Calu3 (cell line): ENCODE data around the gene RAB4A. TPM values are rescaled to one million over a fixed set of nuclear protein-coding genes. Genes with fewer than 3 reads are reported as not detected.

Experiments used
- BruUV-seq: library from RNA; stranded (reverse); fragments of 400-500 nt; replicated peaks from 2 replicates; lab custom pipeline; 2021; lab: Mats Ljungman, UMichigan
- CTCF ChIA-PET: fragments of 300-600 bp; sonication (Branson Sonifier 250); formaldehyde crosslinking; loops from one replicate; lab custom pipeline; 2022; ENCODE audit warnings: antibody characterized with exemption; lab: Charles Lee
- DNase-seq: peaks from one replicate; pipeline ENCODE4 v3.0.0; 2022
- H3K27ac Mint-ChIP-seq: one replicate; pipeline ENCODE4 v1.8.0; 2022; ENCODE audit warnings: mixed read lengths; ENCODE audit not compliant: unreplicated experiment
- H3K27me3 Mint-ChIP-seq: one replicate; pipeline ENCODE4 v1.8.0; 2022; ENCODE audit warnings: mixed read lengths; ENCODE audit not compliant: unreplicated experiment
- H3K36me3 Mint-ChIP-seq: one replicate; pipeline ENCODE4 v1.8.0; 2022; ENCODE audit warnings: mild to moderate bottlenecking, moderate library complexity, mixed read lengths; ENCODE audit not compliant: insufficient read depth, unreplicated experiment
- H3K4me1 Mint-ChIP-seq: one replicate; pipeline ENCODE4 v1.8.0; 2022; ENCODE audit warnings: mild to moderate bottlenecking, low read depth, mixed read lengths; ENCODE audit not compliant: unreplicated experiment
- H3K4me3 Mint-ChIP-seq: one replicate; pipeline ENCODE4 v1.8.0; 2022; ENCODE audit warnings: mild to moderate bottlenecking, low read depth, moderate library complexity, mixed read lengths; ENCODE audit not compliant: unreplicated experiment
- H3K9me3 Mint-ChIP-seq: one replicate; pipeline ENCODE4 v1.8.0; 2022; ENCODE audit warnings: low read depth, mixed read lengths; ENCODE audit not compliant: unreplicated experiment
- intact Hi-C: fragments of 100-400 bp; cut with micrococcal nuclease; formaldehyde crosslinking; loops from one replicate; pipeline ENCODE4 v1.10.0; 2022; ENCODE audit not compliant: unreplicated experiment
- total RNA-seq: library from RNA; stranded (reverse); gene quantifications from 2 replicates; pipeline ENCODE4 v1.2.3, GENCODE V29; 2022
- TF ChIP-seq, protein P1 (sequence below): fragments of 200-600 bp; IDR thresholded peaks from one replicate; pipeline ENCODE4 v1.8.0; 2022; ENCODE audit warnings: antibody characterized with exemption; ENCODE audit not compliant: unreplicated experiment

The RAB4A gene
- total RNA-seq, 1 experiment from 2014 or later = 78.7 TPM

DNA sequence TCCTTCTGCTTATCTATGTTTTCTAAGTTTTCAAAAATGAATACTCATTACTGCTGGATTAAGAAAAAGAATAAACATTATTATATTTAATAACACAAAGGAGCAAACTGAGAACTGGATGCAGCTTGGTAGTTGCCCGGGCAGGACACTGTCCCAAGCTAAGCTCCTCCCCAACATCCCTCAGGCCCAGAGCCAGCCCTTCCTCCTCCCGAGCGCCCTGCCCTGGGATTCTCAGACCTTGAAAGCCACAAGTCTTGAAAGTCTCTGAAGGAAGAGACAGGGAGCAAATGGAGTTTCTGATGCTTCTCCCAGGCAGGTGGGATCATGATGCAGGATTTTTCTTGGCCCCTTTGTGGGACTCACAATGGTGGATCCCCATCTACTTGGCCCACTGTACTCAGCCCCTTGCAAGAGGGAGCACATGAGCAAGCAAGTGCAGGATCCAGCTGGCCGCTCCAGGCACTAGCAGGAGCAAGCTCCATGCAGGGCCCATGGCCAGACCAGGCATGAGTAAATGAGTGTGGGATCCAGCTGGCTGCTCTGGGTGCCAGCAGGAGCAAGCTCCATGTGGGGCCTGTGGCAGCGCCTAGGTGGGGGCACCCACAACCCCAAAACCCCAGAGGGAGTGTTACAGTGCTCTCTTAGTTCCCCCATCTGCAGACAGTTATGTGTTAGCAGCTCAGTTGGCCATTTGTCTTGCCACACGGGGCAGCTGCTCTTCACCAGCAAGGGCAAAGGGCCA is 32.1 kb upstream of the RAB4A start:
- CTCF ChIA-PET = no interaction called here
- no peak overlapping the region for H3K4me3 Mint-ChIP-seq
- no peaks in the 10 kb centered on the region for H3K36me3 Mint-ChIP-seq
- intact Hi-C loops = no loop called here
- no peak overlapping the region for H3K27ac Mint-ChIP-seq
- DNase-seq = no peak
- H3K27me3 Mint-ChIP-seq = no peaks in the 10 kb centered on the region
- H3K4me1 Mint-ChIP-seq = no peaks in the 10 kb centered on the region
- no peaks in the 10 kb centered on the region for H3K9me3 Mint-ChIP-seq
- TF ChIP-seq, protein P1, sequence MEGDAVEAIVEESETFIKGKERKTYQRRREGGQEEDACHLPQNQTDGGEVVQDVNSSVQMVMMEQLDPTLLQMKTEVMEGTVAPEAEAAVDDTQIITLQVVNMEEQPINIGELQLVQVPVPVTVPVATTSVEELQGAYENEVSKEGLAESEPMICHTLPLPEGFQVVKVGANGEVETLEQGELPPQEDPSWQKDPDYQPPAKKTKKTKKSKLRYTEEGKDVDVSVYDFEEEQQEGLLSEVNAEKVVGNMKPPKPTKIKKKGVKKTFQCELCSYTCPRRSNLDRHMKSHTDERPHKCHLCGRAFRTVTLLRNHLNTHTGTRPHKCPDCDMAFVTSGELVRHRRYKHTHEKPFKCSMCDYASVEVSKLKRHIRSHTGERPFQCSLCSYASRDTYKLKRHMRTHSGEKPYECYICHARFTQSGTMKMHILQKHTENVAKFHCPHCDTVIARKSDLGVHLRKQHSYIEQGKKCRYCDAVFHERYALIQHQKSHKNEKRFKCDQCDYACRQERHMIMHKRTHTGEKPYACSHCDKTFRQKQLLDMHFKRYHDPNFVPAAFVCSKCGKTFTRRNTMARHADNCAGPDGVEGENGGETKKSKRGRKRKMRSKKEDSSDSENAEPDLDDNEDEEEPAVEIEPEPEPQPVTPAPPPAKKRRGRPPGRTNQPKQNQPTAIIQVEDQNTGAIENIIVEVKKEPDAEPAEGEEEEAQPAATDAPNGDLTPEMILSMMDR = no peak
- no TSS peak for BruUV-seq

DNA sequence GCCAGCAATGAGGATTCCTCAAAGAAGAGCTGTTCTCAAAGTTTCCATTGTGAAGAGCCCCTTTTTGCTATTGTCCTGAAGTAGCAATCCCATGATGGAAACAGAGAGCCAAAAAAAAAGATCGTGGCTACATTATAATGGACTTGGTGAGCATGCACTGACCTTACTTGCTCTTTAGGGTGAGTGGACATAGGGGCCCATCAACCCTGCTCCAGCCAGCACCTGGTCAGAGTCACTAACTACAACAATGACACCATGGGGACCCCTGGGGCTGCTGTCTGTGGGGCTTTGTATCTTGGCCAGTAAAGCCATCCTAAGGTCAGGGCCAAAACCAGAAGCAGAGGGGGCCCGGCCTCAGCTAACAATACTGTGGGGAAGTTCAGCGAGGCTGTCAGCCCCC is 30.4 kb upstream of the RAB4A start:
- no TSS peak for BruUV-seq
- Mint-ChIP-seq H3K27ac (no peak overlapping the region), H3K27me3 (no peaks in the 10 kb centered on the region), H3K9me3 (no peaks in the 10 kb centered on the region), H3K4me1 (no peaks in the 10 kb centered on the region), H3K4me3 (no peak overlapping the region), H3K36me3 (no peaks in the 10 kb centered on the region)
- CTCF ChIA-PET = no interaction called here
- intact Hi-C loops = no loop called here
- TF ChIP-seq, protein P1 = no peak
- DNase-seq = no peak

DNA sequence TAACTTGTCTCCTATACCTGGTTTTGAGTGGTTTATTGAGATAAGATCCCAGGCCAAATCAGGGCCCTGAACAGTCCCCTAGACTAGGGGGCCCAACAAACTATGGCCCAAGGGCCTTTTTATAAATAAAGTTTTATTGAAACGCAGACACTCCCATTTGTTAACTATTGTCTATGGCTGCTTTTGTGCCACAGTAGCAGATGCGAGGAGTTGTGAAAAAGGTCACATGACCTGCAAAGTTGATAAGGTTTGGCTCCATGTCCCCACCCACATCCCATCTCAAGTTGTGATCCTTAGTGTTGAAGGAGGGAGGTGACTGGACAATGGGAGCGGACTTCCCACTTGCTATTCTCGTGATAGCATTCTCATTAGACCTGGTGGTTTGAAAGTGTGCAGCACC is 29.5 kb upstream of the RAB4A start:
- no peaks in the 10 kb centered on the region for H3K9me3 Mint-ChIP-seq
- intact Hi-C loops = no loop called here
- no peaks in the 10 kb centered on the region for H3K4me1 Mint-ChIP-seq
- no peaks in the 10 kb centered on the region for H3K27me3 Mint-ChIP-seq
- TF ChIP-seq, protein P1 = no peak
- DNase-seq = no peak
- H3K27ac Mint-ChIP-seq = no peak overlapping the region
- BruUV-seq = no TSS peak
- H3K36me3 Mint-ChIP-seq = no peaks in the 10 kb centered on the region
- H3K4me3 Mint-ChIP-seq = no peak overlapping the region
- CTCF ChIA-PET = interaction anchor here (0.7 kb wide), 1 partner anchor 130 kb away, joined by 3 read pairs; no protein-coding TSS in a partner anchor

DNA sequence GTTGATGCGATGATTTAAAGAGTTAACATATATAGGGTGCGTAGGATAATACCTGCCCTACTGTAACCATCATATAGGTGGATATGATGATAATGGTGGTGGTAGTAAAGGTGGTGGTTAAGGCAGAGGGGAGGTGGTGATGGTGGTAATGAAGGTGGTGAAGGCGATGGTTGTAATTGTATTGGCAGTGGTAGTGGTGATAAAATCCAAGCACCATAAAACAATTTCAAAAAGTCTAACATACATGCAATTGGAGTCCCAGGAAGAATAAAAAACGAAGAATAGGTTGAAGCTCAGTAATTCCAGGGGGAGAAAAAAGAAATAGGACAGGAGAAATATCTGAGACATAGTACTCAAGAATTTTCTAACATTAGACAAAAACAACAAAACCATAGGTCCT is 27.3 kb upstream of the RAB4A start:
- CTCF ChIA-PET = interaction anchor here (0.5 kb wide), 1 partner anchor 980 kb away, joined by 3 read pairs; no protein-coding TSS in a partner anchor
- BruUV-seq = no TSS peak
- H3K4me3 Mint-ChIP-seq = no peak overlapping the region
- H3K36me3 Mint-ChIP-seq = no peaks in the 10 kb centered on the region
- H3K27ac Mint-ChIP-seq = no peak overlapping the region
- DNase-seq = no peak
- intact Hi-C loops = no loop called here
- no peaks in the 10 kb centered on the region for H3K27me3 Mint-ChIP-seq
- peaks cover 3% of the 10 kb centered on the region for H3K4me1 Mint-ChIP-seq
- H3K9me3 Mint-ChIP-seq = no peaks in the 10 kb centered on the region
- TF ChIP-seq, protein P1 = no peak
